ENCODE data around the gene TRUB2. TPM values are rescaled to one million over a fixed set of nuclear protein-coding genes. Genes with fewer than 3 reads are reported as not detected.
A peak's percentile ranks its signal among the peaks of the same experiment; 100 is the strongest.

The TRUB2 gene
- total RNA-seq, 1 experiment from 2014 or later = 22.5 TPM

DNA sequence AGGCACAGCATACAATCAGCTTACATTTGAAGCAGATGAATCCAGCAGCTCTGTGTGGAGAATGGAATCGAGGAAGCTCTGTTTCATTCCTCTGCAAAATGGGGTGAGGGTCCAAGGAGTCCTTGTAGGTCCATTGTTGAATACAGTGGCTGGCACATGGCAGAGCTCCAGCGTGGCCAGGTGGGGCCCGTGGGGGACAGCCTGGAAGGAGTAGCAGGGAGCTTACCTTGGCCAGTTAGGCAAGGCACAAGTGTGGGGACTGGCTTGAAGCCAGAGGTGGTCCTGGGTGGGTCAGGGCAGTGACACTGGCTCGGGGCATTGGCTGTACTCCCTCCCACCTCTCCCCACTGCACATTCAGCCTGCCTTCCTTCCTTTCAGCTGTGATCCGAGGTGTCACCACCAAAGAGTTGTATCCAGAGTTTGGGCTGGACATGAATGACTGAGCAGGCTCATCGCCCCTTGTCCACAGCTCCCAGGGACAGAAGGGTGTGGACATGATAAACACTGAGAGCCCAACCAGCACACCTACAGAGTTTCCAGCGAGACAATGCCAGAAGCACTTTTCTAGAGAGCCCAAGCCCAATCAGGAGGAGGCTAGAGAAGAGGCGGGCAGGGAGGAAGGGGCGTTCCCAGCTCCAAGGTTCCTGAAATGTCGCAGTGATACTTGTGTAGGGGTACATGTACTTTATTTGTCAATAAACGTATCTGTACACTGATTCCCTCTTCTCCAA, 33.8 kb downstream of the TRUB2 start:
- DNase-seq (ENCODE audit: low read depth, low spot score) (no peak), ATAC-seq (peak; percentile 19; the same call in 1 of the 2 replicates)
- ChIA-PET POLR2A (no interaction called here), CTCF (no interaction called here)
- Histone ChIP-seq H3K27ac (ENCODE audit: low read length) (no peak overlapping the region), H3K4me3 (ENCODE audit: low read depth in 2 of 2, low read length in 2 of 2) (no peak overlapping the region), H3K9me3 (ENCODE audit: control insufficient read depth, insufficient read depth, low read depth, low read length) (no peaks in the 10 kb centered on the region), H3K27me3 (ENCODE audit: control insufficient read depth, insufficient read depth, low read length) (no peaks in the 10 kb centered on the region), H3K36me3 (ENCODE audit: control insufficient read depth, insufficient read depth, low read length) (no peaks in the 10 kb centered on the region), H3K4me1 (ENCODE audit: control insufficient read depth, insufficient read depth, low read length) (no peaks in the 10 kb centered on the region)
- in situ Hi-C loops (cut with HindIII; ENCODE audit: low pct_unique_long_range_greater_than_20kb, low sequenced_read_pairs) (no loop called here), intact Hi-C loops (cut with micrococcal nuclease; ENCODE audit: unreplicated experiment) (no loop called here)
- TF ChIP-seq, protein P1, sequence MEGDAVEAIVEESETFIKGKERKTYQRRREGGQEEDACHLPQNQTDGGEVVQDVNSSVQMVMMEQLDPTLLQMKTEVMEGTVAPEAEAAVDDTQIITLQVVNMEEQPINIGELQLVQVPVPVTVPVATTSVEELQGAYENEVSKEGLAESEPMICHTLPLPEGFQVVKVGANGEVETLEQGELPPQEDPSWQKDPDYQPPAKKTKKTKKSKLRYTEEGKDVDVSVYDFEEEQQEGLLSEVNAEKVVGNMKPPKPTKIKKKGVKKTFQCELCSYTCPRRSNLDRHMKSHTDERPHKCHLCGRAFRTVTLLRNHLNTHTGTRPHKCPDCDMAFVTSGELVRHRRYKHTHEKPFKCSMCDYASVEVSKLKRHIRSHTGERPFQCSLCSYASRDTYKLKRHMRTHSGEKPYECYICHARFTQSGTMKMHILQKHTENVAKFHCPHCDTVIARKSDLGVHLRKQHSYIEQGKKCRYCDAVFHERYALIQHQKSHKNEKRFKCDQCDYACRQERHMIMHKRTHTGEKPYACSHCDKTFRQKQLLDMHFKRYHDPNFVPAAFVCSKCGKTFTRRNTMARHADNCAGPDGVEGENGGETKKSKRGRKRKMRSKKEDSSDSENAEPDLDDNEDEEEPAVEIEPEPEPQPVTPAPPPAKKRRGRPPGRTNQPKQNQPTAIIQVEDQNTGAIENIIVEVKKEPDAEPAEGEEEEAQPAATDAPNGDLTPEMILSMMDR (IDR thresholded peaks at IDR 0.05) = no peak
- TF ChIP-seq SIN3A (IDR thresholded peaks at IDR 0.05; ENCODE audit: borderline replicate concordance, insufficient read depth, low read depth, low read length) (no peak), POLR2AphosphoS5 (IDR thresholded peaks at IDR 0.05; ENCODE audit: low read depth, low read length) (no peak), TCF7L2 (IDR thresholded peaks at IDR 0.05; ENCODE audit: low read depth, low read length) (no peak)
- TF ChIP-seq, protein P2, sequence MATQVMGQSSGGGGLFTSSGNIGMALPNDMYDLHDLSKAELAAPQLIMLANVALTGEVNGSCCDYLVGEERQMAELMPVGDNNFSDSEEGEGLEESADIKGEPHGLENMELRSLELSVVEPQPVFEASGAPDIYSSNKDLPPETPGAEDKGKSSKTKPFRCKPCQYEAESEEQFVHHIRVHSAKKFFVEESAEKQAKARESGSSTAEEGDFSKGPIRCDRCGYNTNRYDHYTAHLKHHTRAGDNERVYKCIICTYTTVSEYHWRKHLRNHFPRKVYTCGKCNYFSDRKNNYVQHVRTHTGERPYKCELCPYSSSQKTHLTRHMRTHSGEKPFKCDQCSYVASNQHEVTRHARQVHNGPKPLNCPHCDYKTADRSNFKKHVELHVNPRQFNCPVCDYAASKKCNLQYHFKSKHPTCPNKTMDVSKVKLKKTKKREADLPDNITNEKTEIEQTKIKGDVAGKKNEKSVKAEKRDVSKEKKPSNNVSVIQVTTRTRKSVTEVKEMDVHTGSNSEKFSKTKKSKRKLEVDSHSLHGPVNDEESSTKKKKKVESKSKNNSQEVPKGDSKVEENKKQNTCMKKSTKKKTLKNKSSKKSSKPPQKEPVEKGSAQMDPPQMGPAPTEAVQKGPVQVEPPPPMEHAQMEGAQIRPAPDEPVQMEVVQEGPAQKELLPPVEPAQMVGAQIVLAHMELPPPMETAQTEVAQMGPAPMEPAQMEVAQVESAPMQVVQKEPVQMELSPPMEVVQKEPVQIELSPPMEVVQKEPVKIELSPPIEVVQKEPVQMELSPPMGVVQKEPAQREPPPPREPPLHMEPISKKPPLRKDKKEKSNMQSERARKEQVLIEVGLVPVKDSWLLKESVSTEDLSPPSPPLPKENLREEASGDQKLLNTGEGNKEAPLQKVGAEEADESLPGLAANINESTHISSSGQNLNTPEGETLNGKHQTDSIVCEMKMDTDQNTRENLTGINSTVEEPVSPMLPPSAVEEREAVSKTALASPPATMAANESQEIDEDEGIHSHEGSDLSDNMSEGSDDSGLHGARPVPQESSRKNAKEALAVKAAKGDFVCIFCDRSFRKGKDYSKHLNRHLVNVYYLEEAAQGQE (IDR thresholded peaks at IDR 0.05; ENCODE audit: insufficient read depth in 1 of 2, low read depth in 2 of 2, low read length in 1 of 2) = no peak
- no TSS peak for BruUV-seq (replicated peaks)

DNA sequence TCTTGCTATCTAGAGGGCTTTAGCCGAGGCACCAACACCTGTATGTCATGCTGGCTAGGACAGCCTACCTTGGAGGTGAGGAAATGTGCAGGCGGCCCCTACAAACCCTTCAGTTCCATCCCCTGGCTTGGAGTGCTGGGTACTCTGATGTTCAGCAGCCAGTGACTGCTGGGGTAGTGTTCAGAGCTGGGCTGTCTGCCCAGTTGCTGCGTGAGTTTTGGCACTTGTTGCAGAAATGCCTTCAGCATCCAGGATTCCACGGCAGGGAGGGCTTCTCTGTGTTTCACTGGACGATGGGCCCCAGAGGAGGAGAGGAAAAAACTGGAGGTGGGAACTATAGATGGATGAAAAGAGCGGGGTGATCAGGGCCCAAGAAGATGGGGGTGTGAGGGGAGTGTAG, 35.8 kb downstream of the TRUB2 start:
- no TSS peak for BruUV-seq (replicated peaks)
- no peaks in the 10 kb centered on the region for H3K9me3 ChIP-seq (ENCODE audit: control insufficient read depth, insufficient read depth, low read depth, low read length)
- CTCF ChIA-PET = no interaction called here
- intact Hi-C loops (cut with micrococcal nuclease; ENCODE audit: unreplicated experiment) = no loop called here
- ATAC-seq = no peak
- H3K36me3 ChIP-seq (ENCODE audit: control insufficient read depth, insufficient read depth, low read length) = no peaks in the 10 kb centered on the region
- in situ Hi-C loops (cut with HindIII; ENCODE audit: low pct_unique_long_range_greater_than_20kb, low sequenced_read_pairs) = no loop called here
- H3K27ac ChIP-seq (ENCODE audit: low read length) = no peak overlapping the region
- no peak for DNase-seq (ENCODE audit: low read depth, low spot score)
- H3K4me1 ChIP-seq (ENCODE audit: control insufficient read depth, insufficient read depth, low read length) = no peaks in the 10 kb centered on the region
- H3K4me3 ChIP-seq (ENCODE audit: low read depth in 2 of 2, low read length in 2 of 2) = no peak overlapping the region
- POLR2A ChIA-PET = no interaction called here
- no peak for TF ChIP-seq TCF7L2 (IDR thresholded peaks at IDR 0.05; ENCODE audit: low read depth, low read length)
- TF ChIP-seq, protein P2 (IDR thresholded peaks at IDR 0.05; ENCODE audit: insufficient read depth in 1 of 2, low read depth in 2 of 2, low read length in 1 of 2) = no peak
- TF ChIP-seq POLR2AphosphoS5 (IDR thresholded peaks at IDR 0.05; ENCODE audit: low read depth, low read length) = no peak
- TF ChIP-seq, protein P1 (IDR thresholded peaks at IDR 0.05) = no peak
- no peak for TF ChIP-seq SIN3A (IDR thresholded peaks at IDR 0.05; ENCODE audit: borderline replicate concordance, insufficient read depth, low read depth, low read length)
- H3K27me3 ChIP-seq (ENCODE audit: control insufficient read depth, insufficient read depth, low read length) = no peaks in the 10 kb centered on the region

All from Panc1 (cell line).